ENCODE results near the gene TTC1.

- TF ChIP-seq CTCF (IDR thresholded peaks at IDR 0.05) (no peak), POLR2A (IDR thresholded peaks at IDR 0.05) (no peak), POLR2AphosphoS5 (IDR thresholded peaks at IDR 0.05) (no peak)
Observed at GRCh38 chr5:160108124-160108523, 99.2 kb downstream of the TTC1 start.
